Upper lobe of left lung (tissue), 6 donors: ENCODE results near the gene COL7A1. TPM values are rescaled to one million over a fixed set of nuclear protein-coding genes. Genes with fewer than 3 reads are reported as not detected.

Experiments used
- ATAC-seq, 2 donors: fragments of 200-7000 bp; cut with Tn5 transposase; one replicate each; pipeline ENCODE4 v1.9.1; 2022; ENCODE audit warnings: mild to moderate bottlenecking in 2 of 2, moderate library complexity in 2 of 2; ENCODE audit not compliant: low FRiP score in 2 of 2
- DNase-seq, 2 donors: peaks; one replicate each; pipeline ENCODE4 v3.0.0-alpha.2; 2019 to 2020
- H3K27ac ChIP-seq, 4 donors: fragments of 200-600 bp; sonication (generic); one replicate each; pipeline ENCODE4 v1.5.1; 2016 to 2019
- H3K27me3 ChIP-seq, 4 donors: fragments of 200-600 bp; sonication (generic); one replicate each; pipeline ENCODE4 v1.5.1; 2017 to 2019
- H3K36me3 ChIP-seq, 4 donors: fragments of 200-600 bp; sonication (generic); one replicate each; pipeline ENCODE4 v1.5.1; 2016 to 2019
- H3K4me1 ChIP-seq, 4 donors: fragments of 200-600 bp; sonication (generic); one replicate each; pipeline ENCODE4 v1.5.1; 2018 to 2019
- H3K4me3 ChIP-seq, 4 donors: fragments of 200-600 bp; sonication (generic); one replicate each; pipeline ENCODE4 v1.5.1; 2017 to 2019; ENCODE audit warnings: mild to moderate bottlenecking in 2 of 4, moderate library complexity in 1 of 4
- H3K9me3 ChIP-seq, 4 donors: fragments of 200-600 bp; sonication (generic); one replicate each; pipeline ENCODE4 v1.5.1; 2018 to 2019
- EP300 ChIP-seq, 4 donors: sonication (generic); formaldehyde crosslinking; IDR thresholded peaks; one replicate each; pipeline ENCODE4 v1.5.1; 2017; ENCODE audit warnings: antibody characterized with exemption in 4 of 4, control low read depth in 2 of 4
- POLR2A ChIP-seq, 4 donors: fragments of 450-650 bp; IDR thresholded peaks; one replicate each; pipeline ENCODE4 v1.5.1; 2016 to 2017; ENCODE audit warnings: antibody characterized with exemption in 4 of 4, mild to moderate bottlenecking in 2 of 4
- POLR2AphosphoS5 ChIP-seq, 2 donors: sonication (generic); formaldehyde crosslinking; IDR thresholded peaks; one replicate each; pipeline ENCODE4 v1.5.1; 2017; ENCODE audit warnings: antibody characterized with exemption in 2 of 2
- WGBS, 2 donors: methylation state at CpG; one replicate each; pipeline ENCODE4 v1.1.5; 2017 to 2018; 5-methylcytosine and 5-hydroxymethylcytosine counted together
- small RNA-seq, 4 donors: library from RNA; depleted of rRNA; stranded (forward); fragments of <200 nt; gene quantifications; one replicate each; pipeline ENCODE3, GENCODE V24; 2016
- total RNA-seq, 6 donors: library from RNA; depleted of rRNA in 4 of 6; stranded (reverse); fragments of >200 nt in 4 of 6; gene quantifications; one replicate each; pipeline versions ENCODE4 v1.1.0 to v1.2.1, GENCODE V29; 2016 to 2021
- TF ChIP-seq, protein P1 (sequence below), 6 experiments: fragments of 450-650 bp in 4 of 6; fragments of 200-600 bp in 2 of 6; sonication (generic) in 2 of 6; IDR thresholded peaks; one replicate each; pipeline ENCODE4 v1.5.1; 2016 to 2019; ENCODE audit warnings: antibody characterized with exemption in 6 of 6
- donor health status: DM: no; HTN: no; CAD: no; lungs with moderate emphysema.
- donor health status: DM: no; HTN: yes; CAD: no; lungs with severe emphysema.

COL7A1 gene
- total RNA-seq, 6 donors from 2014 or later: 2.7 to 30.4 (median 4.6) TPM

DNA sequence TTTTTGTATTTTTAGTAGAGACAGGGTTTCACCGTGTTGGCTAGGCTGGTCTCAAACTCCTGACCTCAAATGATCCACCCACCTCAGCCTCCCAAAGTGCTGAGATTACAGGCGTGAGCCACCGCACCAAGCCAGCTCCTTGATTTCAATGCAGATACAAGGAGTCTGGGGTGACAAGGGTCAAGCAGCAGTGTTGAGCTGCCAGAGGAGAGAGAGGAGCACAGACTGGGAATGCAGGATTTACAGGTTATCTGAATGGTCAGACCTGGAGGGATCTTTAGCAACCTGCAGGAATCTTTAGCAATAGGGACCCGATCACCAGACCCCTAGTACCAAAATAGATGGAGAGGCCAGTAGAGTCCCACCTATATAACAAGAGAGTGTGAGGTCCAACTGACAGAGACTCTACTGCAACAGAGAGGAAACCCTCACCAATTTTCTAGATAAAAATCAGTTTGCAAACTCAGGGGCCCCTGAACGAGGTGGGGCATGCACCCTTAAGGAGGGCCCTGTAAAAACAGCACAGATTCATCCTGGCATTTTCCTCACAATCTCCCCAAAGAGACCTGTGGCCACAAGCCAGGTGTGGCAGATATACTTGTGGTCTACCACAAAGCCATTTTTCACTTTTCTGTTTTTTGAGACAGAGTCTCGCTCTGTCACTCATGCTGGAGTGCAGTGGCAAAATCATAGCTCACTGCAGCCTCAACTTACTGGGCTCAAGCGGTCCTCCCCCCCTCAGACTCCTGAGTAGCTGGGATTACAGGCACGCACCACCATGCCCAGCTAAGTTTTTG lies 80.5 kb downstream of the COL7A1 start:
- Histone ChIP-seq H3K4me3 (no peak overlapping the region), H3K4me1 (no peaks in the 10 kb centered on the region), H3K9me3 (no peaks in the 10 kb centered on the region), H3K36me3 (peaks cover 0 to 8% (median 0%) of the 10 kb centered on the region in 4 donors), H3K27ac (no peak overlapping the region), H3K27me3 (no peaks in the 10 kb centered on the region)
- TF ChIP-seq EP300 (IDR thresholded peaks at IDR 0.05): no peak
- no peak for TF ChIP-seq POLR2AphosphoS5 (IDR thresholded peaks at IDR 0.05)
- TF ChIP-seq POLR2A (IDR thresholded peaks at IDR 0.05): no peak
- TF ChIP-seq, protein P1, sequence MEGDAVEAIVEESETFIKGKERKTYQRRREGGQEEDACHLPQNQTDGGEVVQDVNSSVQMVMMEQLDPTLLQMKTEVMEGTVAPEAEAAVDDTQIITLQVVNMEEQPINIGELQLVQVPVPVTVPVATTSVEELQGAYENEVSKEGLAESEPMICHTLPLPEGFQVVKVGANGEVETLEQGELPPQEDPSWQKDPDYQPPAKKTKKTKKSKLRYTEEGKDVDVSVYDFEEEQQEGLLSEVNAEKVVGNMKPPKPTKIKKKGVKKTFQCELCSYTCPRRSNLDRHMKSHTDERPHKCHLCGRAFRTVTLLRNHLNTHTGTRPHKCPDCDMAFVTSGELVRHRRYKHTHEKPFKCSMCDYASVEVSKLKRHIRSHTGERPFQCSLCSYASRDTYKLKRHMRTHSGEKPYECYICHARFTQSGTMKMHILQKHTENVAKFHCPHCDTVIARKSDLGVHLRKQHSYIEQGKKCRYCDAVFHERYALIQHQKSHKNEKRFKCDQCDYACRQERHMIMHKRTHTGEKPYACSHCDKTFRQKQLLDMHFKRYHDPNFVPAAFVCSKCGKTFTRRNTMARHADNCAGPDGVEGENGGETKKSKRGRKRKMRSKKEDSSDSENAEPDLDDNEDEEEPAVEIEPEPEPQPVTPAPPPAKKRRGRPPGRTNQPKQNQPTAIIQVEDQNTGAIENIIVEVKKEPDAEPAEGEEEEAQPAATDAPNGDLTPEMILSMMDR (IDR thresholded peaks at IDR 0.05): no peak
- WGBS, 2 donors: 91% methylated on average over 8 of the region's 8 CpGs
- no peak for DNase-seq
- ATAC-seq: no peak

Small RNA genes lying within 50 kb of the gene (small RNA-seq; reads per million reads assigned to genes)
- 0 to 0.13 (median 0) reads per million in 4 donors for gene MIR6823

Other genes starting within 250 kb of the COL7A1 start
- not detected for gene FBXW12, start 223.1 kb downstream of the COL7A1 start, total RNA-seq
- gene PLXNB1, start 165.2 kb downstream of the COL7A1 start, total RNA-seq: 100 to 1,000 TPM in 4 of 6 donors, 10 to 100 TPM in 2; 91.2 to 588 (median 123) TPM
- gene CCDC51, start 155.2 kb downstream of the COL7A1 start, total RNA-seq: 10 to 100 TPM in 5 of 6 donors, 1 to 10 TPM in 1; 6.3 to 18.2 (median 13.2) TPM
- gene TMA7, start 155.1 kb downstream of the COL7A1 start, total RNA-seq: 100 to 1,000 TPM; 115 to 282 (median 163) TPM
- 10 to 100 TPM in 1 of 6 donors, 1 to 10 TPM in 5; 5.1 to 10.5 (median 6.5) TPM for gene ATRIP, start 148.6 kb downstream of the COL7A1 start, total RNA-seq
- 100 to 1,000 TPM in 4 of 6 donors, 10 to 100 TPM in 2; 67.1 to 228 (median 148) TPM for gene SHISA5, start 91.2 kb downstream of the COL7A1 start, total RNA-seq
- 10 to 100 TPM in 3 of 6 donors, 1 to 10 TPM in 3; 5.9 to 16.8 (median 9.8) TPM for gene PFKFB4, start 38.5 kb downstream of the COL7A1 start, total RNA-seq
- not detected for gene UCN2, start 31.5 kb downstream of the COL7A1 start, total RNA-seq
- 100 to 1,000 TPM; 119 to 239 (median 154) TPM for gene UQCRC1, start 14.3 kb upstream of the COL7A1 start, total RNA-seq
- gene TMEM89, start 26.4 kb upstream of the COL7A1 start, total RNA-seq: under 1 TPM in 1 of 6 donors, not detected in 5; 0.67 TPM
- gene SLC26A6, start 40.1 kb upstream of the COL7A1 start, total RNA-seq: 10 to 100 TPM; 10.5 to 66.0 (median 20.4) TPM
- 10 to 100 TPM in 1 of 6 donors, 1 to 10 TPM in 4, under 1 TPM in 1; 0.76 to 10.5 (median 1.5) TPM for gene CELSR3, start 67.6 kb upstream of the COL7A1 start, total RNA-seq
- 10 to 100 TPM; 17.8 to 55.5 (median 21.8) TPM for gene NCKIPSD, start 90.6 kb upstream of the COL7A1 start, total RNA-seq
- gene IP6K2, start 121.9 kb upstream of the COL7A1 start, total RNA-seq: 100 to 1,000 TPM in 1 of 6 donors, 10 to 100 TPM in 5; 53.3 to 106 (median 65.4) TPM